Stomach (tissue), 9 donors: Measurements from ENCODE around the gene ZNF219. TPM values are rescaled to one million over a fixed set of nuclear protein-coding genes. Genes with fewer than 3 reads are reported as not detected.
A peak's percentile ranks its signal among the peaks of the same experiment; 100 is the strongest.

Source experiments
- DNase-seq, 2 donors: peaks; one replicate each; pipeline versions ENCODE4 v3.0.0 to v3.0.0-alpha.2; 2013 to 2019
- H3K27ac ChIP-seq, 5 donors: fragments of 200-600 bp in 4 of 5; sonication (generic) in 4 of 5; one replicate each; pipeline ENCODE4 v1.5.1; 2013 to 2019; ENCODE audit warnings: mild to moderate bottlenecking in 1 of 5, moderate library complexity in 1 of 5
- H3K27me3 ChIP-seq, 3 donors: fragments of 200-600 bp; sonication (generic); one replicate each; pipeline ENCODE4 v1.5.1; 2017 to 2019; ENCODE audit warnings: mixed run types in 1 of 3
- H3K36me3 ChIP-seq, 4 donors: fragments of 200-600 bp; sonication (generic); 1 replicate in 3 of 4; 2 replicates in 1 of 4; pipeline ENCODE4 v1.5.1; 2016 to 2019
- H3K4me1 ChIP-seq, 4 donors: fragments of 200-600 bp; sonication (generic); one replicate each; pipeline ENCODE4 v1.5.1; 2016 to 2019
- H3K4me3 ChIP-seq, 4 donors: fragments of 200-600 bp; sonication (generic) in 3 of 4; one replicate each; pipeline ENCODE4 v1.5.1; 2016 to 2019; ENCODE audit warnings: mild to moderate bottlenecking in 1 of 4
- H3K9me3 ChIP-seq, 4 donors: fragments of 200-600 bp; sonication (generic); one replicate each; pipeline ENCODE4 v1.5.1; 2016 to 2019
- CTCF ChIP-seq, 7 experiments: fragments of 450-650 bp in 4 of 7; fragments of 200-600 bp in 3 of 7; sonication (generic) in 3 of 7; IDR thresholded peaks; one replicate each; pipeline ENCODE4 v1.5.1; 2016 to 2019; ENCODE audit warnings: antibody characterized with exemption in 7 of 7, control low read depth in 2 of 7, mild to moderate bottlenecking in 1 of 7
- EP300 ChIP-seq: sonication (generic); formaldehyde crosslinking; IDR thresholded peaks from one replicate; pipeline ENCODE4 v1.6.1; 2017; ENCODE audit warnings: antibody characterized with exemption
- POLR2A ChIP-seq, 4 donors: fragments of 450-650 bp; IDR thresholded peaks; one replicate each; pipeline ENCODE4 v1.6.1; 2016; ENCODE audit warnings: antibody characterized with exemption in 4 of 4, control low read depth in 2 of 4, mild to moderate bottlenecking in 1 of 4, moderate library complexity in 1 of 4
- POLR2AphosphoS5 ChIP-seq, 3 donors: sonication (generic); formaldehyde crosslinking; IDR thresholded peaks; one replicate each; pipeline ENCODE4 v1.6.1; 2016; ENCODE audit warnings: antibody characterized with exemption in 3 of 3
- WGBS, 5 donors: extraction: QIAGEN DNeasy Blood & Tissue Kit in 3 of 5; methylation state at CpG; one replicate each; pipeline versions ENCODE4 v1.1.5 to v1.1.7; 2013 to 2018; 5-methylcytosine and 5-hydroxymethylcytosine counted together
- intact Hi-C: fragments of 100-400 bp; cut with DNase I; formaldehyde crosslinking; loops from one replicate; pipeline ENCODE4 v1.15.1; 2023; ENCODE audit warnings: low total_unique reads
- polyA plus RNA-seq, 3 donors: library from polyadenylated mRNA; stranded (reverse); fragments of 200-250 nt; gene quantifications; one replicate each; pipeline ENCODE4 v1.2.3, GENCODE V29; 2013
- total RNA-seq, 5 donors: library from RNA; depleted of rRNA; stranded (reverse); fragments of >200 nt; gene quantifications; one replicate each; pipeline versions ENCODE4 v1.1.0 to v1.2.3, GENCODE V29; 2014 to 2016
- donor health status: healthy with polysubstance abuse.
- donor health status: Bipolar disorder and iron deficiency.
- donor health status: healthy.

Gene ZNF219
- total and polyA plus RNA-seq, 8 donors: 11.4 to 240 (median 25.2) TPM

DNA sequence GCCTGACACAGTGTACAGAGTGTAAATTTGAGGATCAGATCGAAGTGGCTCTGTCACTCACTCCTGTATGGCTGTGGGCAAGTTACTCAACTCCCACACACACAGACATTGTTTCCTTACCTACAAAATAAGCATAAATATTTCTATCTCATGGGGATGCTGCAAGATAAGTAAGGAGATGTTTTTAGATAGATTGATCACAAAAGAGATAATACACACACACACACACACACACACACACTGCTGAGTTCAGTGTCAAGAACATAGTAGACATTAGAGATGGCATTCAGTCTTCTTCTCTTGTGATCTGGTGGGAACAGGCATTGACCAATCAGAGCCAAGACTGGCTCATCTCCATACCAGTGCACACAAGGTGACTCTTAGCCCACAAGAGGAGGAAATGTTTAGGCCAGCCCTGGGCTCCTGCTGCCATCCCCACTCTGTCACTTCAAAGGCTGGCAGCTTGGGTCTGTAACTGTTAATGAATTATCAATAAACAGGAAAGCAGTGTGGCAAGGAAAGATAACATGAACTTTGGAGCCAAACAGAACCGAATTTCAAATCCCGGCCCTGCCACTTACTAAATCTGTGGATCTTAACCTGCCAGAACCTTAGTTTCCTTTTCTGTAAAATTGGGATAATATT is 44.2 kb downstream of the ZNF219 start:
- WGBS, 5 donors: 25 to 45% (median 42%) methylated on average over 3 of the region's 3 CpGs
- Histone ChIP-seq H3K9me3 (no peaks in the 10 kb centered on the region), H3K36me3 (no peaks in the 10 kb centered on the region), H3K27ac (peak overlapping the region in 1 of 5 donors; percentile 60), H3K27me3 (no peaks in the 10 kb centered on the region), H3K4me3 (no peak overlapping the region), H3K4me1 (peaks cover 3 to 27% (median 13%) of the 10 kb centered on the region in 4 donors)
- TF ChIP-seq CTCF (IDR thresholded peaks at IDR 0.05) (no peak), POLR2AphosphoS5 (IDR thresholded peaks at IDR 0.05) (peak in 1 of 3 donors; percentile 13)
- intact Hi-C loops: no loop called here
- no peak for DNase-seq

DNA sequence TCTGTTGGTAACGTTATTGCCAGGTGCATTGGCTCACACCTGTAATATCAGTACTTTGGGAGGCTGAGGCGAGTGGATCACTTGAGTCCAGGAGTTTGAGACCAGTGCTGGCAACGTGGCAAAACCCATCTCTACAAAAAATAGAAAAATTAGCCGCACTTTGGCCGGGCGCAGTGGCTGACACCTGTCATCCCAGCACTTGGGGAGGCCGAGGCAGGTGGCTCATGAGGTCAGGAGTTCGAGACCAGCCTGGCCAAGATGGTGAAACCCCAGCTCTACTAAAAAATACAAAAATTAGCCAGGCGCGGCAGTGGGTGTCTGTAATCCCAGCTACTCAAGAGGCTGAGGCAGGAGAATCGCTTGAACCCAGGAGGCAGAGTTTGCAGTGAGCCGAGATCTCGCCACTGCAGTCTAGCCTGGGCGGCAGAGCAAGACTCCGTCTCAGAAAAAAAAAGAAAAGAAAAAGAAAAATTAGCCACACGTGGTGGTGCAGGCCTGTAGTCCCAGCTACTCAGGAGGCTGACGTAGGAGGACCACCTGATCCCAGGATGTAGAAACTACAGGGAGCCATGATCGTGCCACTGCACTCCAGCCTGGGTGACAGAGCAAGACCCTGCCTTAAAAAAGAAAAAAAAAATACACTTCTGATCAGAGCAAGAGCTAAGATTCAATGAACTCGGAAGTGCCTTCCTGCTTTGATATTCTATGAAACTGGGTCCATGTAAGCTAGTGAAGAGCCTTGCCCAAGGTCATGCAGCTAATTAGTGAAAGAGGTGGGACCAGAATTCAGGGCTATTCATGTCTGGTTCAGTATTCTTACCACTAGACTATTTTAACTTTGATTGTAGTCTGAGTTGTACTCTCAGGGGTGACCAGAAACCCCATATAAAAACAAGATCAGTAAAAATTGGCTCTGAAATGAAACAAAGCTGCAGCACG is 45.0 kb downstream of the ZNF219 start:
- Histone ChIP-seq H3K9me3 (no peaks in the 10 kb centered on the region), H3K4me3 (no peak overlapping the region), H3K27ac (no peak overlapping the region), H3K4me1 (peaks cover 3 to 30% (median 13%) of the 10 kb centered on the region in 4 donors), H3K36me3 (no peaks in the 10 kb centered on the region), H3K27me3 (no peaks in the 10 kb centered on the region)
- intact Hi-C loops: no loop called here
- 88 to 90% (median 90%) methylated on average over 20 of the region's 20 CpGs for WGBS, 5 donors
- DNase-seq: no peak
- TF ChIP-seq POLR2AphosphoS5 (IDR thresholded peaks at IDR 0.05): no peak
- no peak for TF ChIP-seq CTCF (IDR thresholded peaks at IDR 0.05)
- TF ChIP-seq EP300: no peak
- TF ChIP-seq POLR2A (IDR thresholded peaks at IDR 0.05): no peak

- H3K9me3 ChIP-seq: no peaks in the 10 kb centered on the region
- H3K4me3 ChIP-seq: no peak overlapping the region
- WGBS, 5 donors: 70 to 85% (median 74%) methylated on average over 3 of the region's 3 CpGs
- no peaks in the 10 kb centered on the region for H3K36me3 ChIP-seq
- no peaks in the 10 kb centered on the region for H3K27me3 ChIP-seq
- TF ChIP-seq EP300 (no peak), POLR2A (IDR thresholded peaks at IDR 0.05) (no peak), CTCF (IDR thresholded peaks at IDR 0.05) (no peak), POLR2AphosphoS5 (IDR thresholded peaks at IDR 0.05) (no peak)
- H3K4me1 ChIP-seq: peaks cover 3 to 29% (median 15%) of the 10 kb centered on the region in 4 donors
- intact Hi-C loops: no loop called here
- DNase-seq: no peak
- H3K27ac ChIP-seq: no peak overlapping the region
These were observed 47.9 kb downstream of the ZNF219 start for GRCh38 chr14:21050597-21050996.

GRCh38 chr14:21049271-21049673 is 49.2 kb downstream of the ZNF219 start:
- H3K36me3 ChIP-seq: no peaks in the 10 kb centered on the region
- peaks cover 0 to 15% (median 8%) of the 10 kb centered on the region in 4 donors for H3K4me1 ChIP-seq
- TF ChIP-seq POLR2AphosphoS5 (IDR thresholded peaks at IDR 0.05): no peak
- no peak for TF ChIP-seq EP300
- no peak for TF ChIP-seq POLR2A (IDR thresholded peaks at IDR 0.05)
- no peak for TF ChIP-seq CTCF (IDR thresholded peaks at IDR 0.05)
- no peaks in the 10 kb centered on the region for H3K27me3 ChIP-seq
- 74 to 83% (median 77%) methylated on average over 3 of the region's 3 CpGs for WGBS, 5 donors
- H3K27ac ChIP-seq: no peak overlapping the region
- intact Hi-C loops: no loop called here
- DNase-seq: no peak
- no peaks in the 10 kb centered on the region for H3K9me3 ChIP-seq
- H3K4me3 ChIP-seq: no peak overlapping the region
